ENCODE data around the gene OTUD4. TPM values are rescaled to one million over a fixed set of nuclear protein-coding genes. Genes with fewer than 3 reads are reported as not detected.
"Not testable (repeated sequence)": the region's sequence is repeated elsewhere in the genome, so short reads cannot be mapped to it uniquely, and the experiment has no call there.

Gene OTUD4
- 13.6 and 20.6 TPM in 2 replicates for total RNA-seq (2014; rRNA removed)
- percentile 90 among the genes with signal in this experiment for Bru-seq, nascent RNA
- BruChase-seq, experiment 1, labeled RNA remaining after a 6-hour chase, result percentile 93 among the genes with signal in this experiment
- percentile 94 among the genes with signal in this experiment for BruChase-seq, experiment 2, labeled RNA remaining after a 2-hour chase
- long read RNA-seq, full-length matches to known transcripts, result 24 of 50 reads
- long read RNA-seq, partial matches to known transcripts, result 5 of 50 reads
- long read RNA-seq, other reads (novel, unspliced or antisense), result 21 of 50 reads

- Histone ChIP-seq H3K27ac (ENCODE audit: low read length) (peak within 1 kb of the TSS; percentile 78), H3K9me2 (replicated peaks; ENCODE audit: low read length) (no peaks in the 10 kb centered on the region), H2AFZ (ENCODE audit: low read length) (peak within 1 kb of the TSS; percentile 86), H3K9me3 (ENCODE audit: low read length) (no peaks in the 10 kb centered on the region), H3K36me3 (ENCODE audit: low read depth, low read length) (no peaks in the 10 kb centered on the region), H4K20me1 (ENCODE audit: low read length) (peaks cover 23% of the 10 kb centered on the region), H3K9ac (ENCODE audit: low read length) (peak within 1 kb of the TSS; percentile 92), H3K27me3 (ENCODE audit: low read length) (no peaks in the 10 kb centered on the region), H3F3A (ENCODE audit: low read length, unreplicated experiment) (no peaks in the 10 kb centered on the region), H3K4me3 (ENCODE audit: low read length) (peak within 1 kb of the TSS; percentile 87), H3K4me1 (ENCODE audit: insufficient read depth, low read length) (peaks cover 21% of the 10 kb centered on the region), H3K79me2 (ENCODE audit: low read length) (peaks cover 41% of the 10 kb centered on the region), H3K4me2 (ENCODE audit: low read length) (peak within 1 kb of the TSS; percentile 91)
- intact Hi-C loops (cut with micrococcal nuclease), result loop anchor here (2.0 to 10.0 kb wide), 4 partner anchors 82 to 757 kb away; partner anchors contain the start of genes ABCE1, ANAPC10, MMAA and ZNF827
- ChIA-PET POLR2A (ENCODE audit: unreplicated experiment) (interaction anchor here (0.5 kb wide), 1 partner anchor 82 kb away, joined by 5 read pairs; the partner anchor contains the start of gene ABCE1), CTCF (interaction anchor here (0.6 kb wide), 1 partner anchor 436 kb away, joined by 3 read pairs; no protein-coding TSS in a partner anchor)
- peak; percentile 96 for DNase-seq
- TF ChIP-seq EZH2 (IDR thresholded peaks at IDR 0.05; ENCODE audit: low read length, unreplicated experiment), result no peak
- no peak for TF ChIP-seq EZH2phosphoT487 (IDR thresholded peaks at IDR 0.05; ENCODE audit: borderline replicate concordance, low read length)
- TF ChIP-seq, protein P1, sequence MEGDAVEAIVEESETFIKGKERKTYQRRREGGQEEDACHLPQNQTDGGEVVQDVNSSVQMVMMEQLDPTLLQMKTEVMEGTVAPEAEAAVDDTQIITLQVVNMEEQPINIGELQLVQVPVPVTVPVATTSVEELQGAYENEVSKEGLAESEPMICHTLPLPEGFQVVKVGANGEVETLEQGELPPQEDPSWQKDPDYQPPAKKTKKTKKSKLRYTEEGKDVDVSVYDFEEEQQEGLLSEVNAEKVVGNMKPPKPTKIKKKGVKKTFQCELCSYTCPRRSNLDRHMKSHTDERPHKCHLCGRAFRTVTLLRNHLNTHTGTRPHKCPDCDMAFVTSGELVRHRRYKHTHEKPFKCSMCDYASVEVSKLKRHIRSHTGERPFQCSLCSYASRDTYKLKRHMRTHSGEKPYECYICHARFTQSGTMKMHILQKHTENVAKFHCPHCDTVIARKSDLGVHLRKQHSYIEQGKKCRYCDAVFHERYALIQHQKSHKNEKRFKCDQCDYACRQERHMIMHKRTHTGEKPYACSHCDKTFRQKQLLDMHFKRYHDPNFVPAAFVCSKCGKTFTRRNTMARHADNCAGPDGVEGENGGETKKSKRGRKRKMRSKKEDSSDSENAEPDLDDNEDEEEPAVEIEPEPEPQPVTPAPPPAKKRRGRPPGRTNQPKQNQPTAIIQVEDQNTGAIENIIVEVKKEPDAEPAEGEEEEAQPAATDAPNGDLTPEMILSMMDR (conservative IDR thresholded peaks at IDR 0.05; ENCODE audit: low read depth, low read length), result no peak; the same call in 1 of the 2 replicates
- peak; percentile 79 for ATAC-seq
- BruUV-seq (replicated peaks), result no TSS peak
These were observed at the start of gene OTUD4 for GRCh38 chr4:145180298-145181090. OTUD4 (minus strand) TSS chr4:145180589; CDS start chr4:145179973, 616 bp downstream.

DNA sequence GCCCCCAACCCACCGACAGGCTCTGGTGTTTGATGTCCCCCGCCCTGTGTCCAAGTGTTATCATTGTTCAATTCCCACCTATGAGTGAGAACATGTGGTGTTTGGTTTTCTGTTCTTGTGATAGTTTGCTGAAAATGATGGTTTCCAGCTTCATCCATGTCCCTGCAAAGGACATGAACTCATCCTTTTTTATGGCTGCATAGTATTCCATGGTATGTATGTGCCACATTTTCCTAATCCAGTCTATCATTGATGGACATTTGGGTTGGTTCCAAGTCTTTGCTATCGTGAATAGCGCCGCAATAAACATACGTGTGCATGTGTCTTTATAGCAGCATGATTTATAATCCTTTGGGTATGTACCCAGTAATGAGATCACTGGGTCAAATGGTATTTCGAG lies 42.8 kb upstream of the OTUD4 start:
- H3K9me2 ChIP-seq (replicated peaks; ENCODE audit: low read length); BruUV-seq (replicated peaks); H3K4me1 ChIP-seq (ENCODE audit: insufficient read depth, low read length); H3K4me3 ChIP-seq (ENCODE audit: low read length); H3K9ac ChIP-seq (ENCODE audit: low read length); CTCF ChIA-PET; H3K4me2 ChIP-seq (ENCODE audit: low read length); H3K36me3 ChIP-seq (ENCODE audit: low read depth, low read length); intact Hi-C loops (cut with micrococcal nuclease); H3K79me2 ChIP-seq (ENCODE audit: low read length); ATAC-seq; H4K20me1 ChIP-seq (ENCODE audit: low read length); POLR2A ChIA-PET (ENCODE audit: unreplicated experiment); H2AFZ ChIP-seq (ENCODE audit: low read length); H3F3A ChIP-seq (ENCODE audit: low read length, unreplicated experiment); H3K27ac ChIP-seq (ENCODE audit: low read length); H3K9me3 ChIP-seq (ENCODE audit: low read length); H3K27me3 ChIP-seq (ENCODE audit: low read length); DNase-seq: not testable (repeated sequence)

- H3K27me3 ChIP-seq (ENCODE audit: low read length); H3K36me3 ChIP-seq (ENCODE audit: low read depth, low read length); H3K27ac ChIP-seq (ENCODE audit: low read length); H3K4me2 ChIP-seq (ENCODE audit: low read length); H3K79me2 ChIP-seq (ENCODE audit: low read length); H3K9me3 ChIP-seq (ENCODE audit: low read length); H2AFZ ChIP-seq (ENCODE audit: low read length); ATAC-seq; CTCF ChIA-PET; DNase-seq; POLR2A ChIA-PET (ENCODE audit: unreplicated experiment); H3K4me1 ChIP-seq (ENCODE audit: insufficient read depth, low read length); H3K9ac ChIP-seq (ENCODE audit: low read length); H3F3A ChIP-seq (ENCODE audit: low read length, unreplicated experiment); H3K9me2 ChIP-seq (replicated peaks; ENCODE audit: low read length); H3K4me3 ChIP-seq (ENCODE audit: low read length); H4K20me1 ChIP-seq (ENCODE audit: low read length); intact Hi-C loops (cut with micrococcal nuclease); BruUV-seq (replicated peaks): not testable (repeated sequence)
These were observed 41.1 kb upstream of the OTUD4 start for GRCh38 chr4:145221529-145221928.
